GM12875 (cell line): ENCODE measurements around the gene LLGL2.
"Not testable (repeated sequence)": the region's sequence is repeated elsewhere in the genome, so short reads cannot be mapped to it uniquely, and the experiment has no call there.

Experiments used
- H3K4me3 ChIP-seq: one replicate; pipeline ENCODE4 v1.5.1; 2011; ENCODE audit warnings: low read depth, low read length, control low read depth
- TF ChIP-seq, protein P1 (sequence below): IDR thresholded peaks from 2 replicates; pipeline ENCODE4 v1.5.1; 2011; ENCODE audit warnings: low read depth, mild to moderate bottlenecking, control low read depth, inconsistent platforms, low read length, moderate library complexity, borderline replicate concordance; ENCODE audit not compliant: insufficient read depth

Gene LLGL2

DNA sequence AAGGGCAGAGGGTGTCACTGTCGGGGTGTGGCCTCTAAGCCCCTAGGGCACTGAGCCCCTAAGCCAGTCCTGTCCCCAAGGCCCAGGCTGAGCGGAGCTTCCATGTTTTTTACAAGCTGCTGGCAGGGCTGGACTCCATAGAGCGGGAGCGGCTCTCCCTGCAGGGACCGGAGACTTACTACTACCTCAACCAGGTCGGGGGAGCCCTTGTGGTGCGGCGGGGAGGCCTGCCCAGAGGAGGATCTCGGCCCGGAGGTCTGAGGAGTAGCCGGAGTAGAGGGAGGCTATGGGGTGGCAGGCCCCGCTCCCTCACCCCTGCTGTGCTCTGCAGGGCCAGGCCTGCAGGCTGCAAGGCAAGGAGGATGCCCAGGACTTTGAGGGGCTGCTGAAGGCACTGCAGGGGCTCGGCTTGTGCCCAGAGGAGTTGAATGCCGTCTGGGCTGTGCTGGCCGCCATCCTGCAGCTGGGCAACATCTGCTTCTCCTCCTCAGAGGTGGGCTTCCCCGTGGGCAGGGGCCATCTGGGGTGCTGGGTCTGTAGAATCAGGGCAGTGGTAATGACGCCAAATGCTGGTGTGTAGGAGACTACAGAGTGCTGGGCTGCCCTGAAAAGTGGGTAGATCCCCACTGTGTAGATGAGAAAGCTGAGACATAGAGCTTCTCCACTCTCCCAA is 67.0 kb downstream of the LLGL2 start:
- TF ChIP-seq, protein P1, sequence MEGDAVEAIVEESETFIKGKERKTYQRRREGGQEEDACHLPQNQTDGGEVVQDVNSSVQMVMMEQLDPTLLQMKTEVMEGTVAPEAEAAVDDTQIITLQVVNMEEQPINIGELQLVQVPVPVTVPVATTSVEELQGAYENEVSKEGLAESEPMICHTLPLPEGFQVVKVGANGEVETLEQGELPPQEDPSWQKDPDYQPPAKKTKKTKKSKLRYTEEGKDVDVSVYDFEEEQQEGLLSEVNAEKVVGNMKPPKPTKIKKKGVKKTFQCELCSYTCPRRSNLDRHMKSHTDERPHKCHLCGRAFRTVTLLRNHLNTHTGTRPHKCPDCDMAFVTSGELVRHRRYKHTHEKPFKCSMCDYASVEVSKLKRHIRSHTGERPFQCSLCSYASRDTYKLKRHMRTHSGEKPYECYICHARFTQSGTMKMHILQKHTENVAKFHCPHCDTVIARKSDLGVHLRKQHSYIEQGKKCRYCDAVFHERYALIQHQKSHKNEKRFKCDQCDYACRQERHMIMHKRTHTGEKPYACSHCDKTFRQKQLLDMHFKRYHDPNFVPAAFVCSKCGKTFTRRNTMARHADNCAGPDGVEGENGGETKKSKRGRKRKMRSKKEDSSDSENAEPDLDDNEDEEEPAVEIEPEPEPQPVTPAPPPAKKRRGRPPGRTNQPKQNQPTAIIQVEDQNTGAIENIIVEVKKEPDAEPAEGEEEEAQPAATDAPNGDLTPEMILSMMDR: no peak
- H3K4me3 ChIP-seq: no peak overlapping the region

DNA sequence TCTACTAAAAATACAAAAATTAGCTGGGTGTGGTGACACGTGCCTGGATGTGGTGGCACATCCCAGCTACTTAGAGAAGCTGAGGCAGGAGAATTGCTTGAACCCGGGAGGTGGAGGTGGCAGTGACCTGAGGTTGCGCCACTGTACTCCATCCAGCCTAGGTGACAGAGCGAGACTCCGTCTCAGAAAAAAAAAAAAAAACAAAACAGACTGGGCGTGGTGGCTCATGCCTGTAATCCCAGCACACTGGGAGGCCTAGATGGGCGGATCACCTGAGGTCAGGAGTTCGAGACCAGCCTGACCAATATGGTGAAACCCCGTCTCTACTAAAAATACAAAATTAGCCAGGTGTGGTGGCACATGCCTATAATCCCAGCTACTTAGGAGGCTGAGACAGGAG is 67.9 kb downstream of the LLGL2 start:
- not testable (repeated sequence) for H3K4me3 ChIP-seq

DNA sequence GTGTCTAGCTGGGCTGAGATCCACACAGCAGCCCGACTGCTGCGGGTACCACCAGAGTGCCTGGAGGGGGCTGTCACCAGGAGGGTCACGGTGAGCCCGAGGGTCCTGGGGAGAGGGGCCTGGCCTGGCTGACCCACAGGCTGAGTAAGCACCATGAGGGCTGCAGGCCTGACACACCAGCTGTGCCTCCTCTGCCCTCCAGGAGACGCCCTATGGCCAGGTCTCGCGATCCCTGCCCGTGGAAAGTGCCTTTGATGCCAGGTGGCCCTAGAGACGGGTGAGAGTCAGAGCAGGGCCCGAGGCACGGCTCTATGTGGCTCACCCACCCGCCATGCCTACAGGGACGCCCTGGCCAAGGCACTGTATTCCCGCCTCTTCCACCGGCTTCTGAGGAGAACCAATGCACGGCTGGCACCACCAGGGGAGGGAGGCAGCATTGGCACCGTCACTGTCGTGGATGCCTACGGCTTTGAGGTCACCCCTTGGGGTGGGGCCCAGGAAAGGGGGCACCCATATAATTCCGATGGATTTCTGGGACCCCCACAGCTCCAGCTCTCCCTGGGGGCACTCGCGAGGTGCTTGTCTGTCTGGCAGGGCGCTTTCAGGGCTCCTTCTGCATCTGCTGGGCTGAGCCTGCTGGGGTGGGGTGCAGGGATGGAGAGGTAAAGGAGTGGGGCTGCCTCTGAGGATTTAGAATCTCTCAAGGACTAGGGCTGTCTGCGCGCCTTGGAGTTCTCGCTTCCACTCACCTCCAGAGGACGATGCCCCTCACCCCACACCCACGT is 69.2 kb downstream of the LLGL2 start:
- TF ChIP-seq, protein P1: no peak
- no peak overlapping the region for H3K4me3 ChIP-seq

DNA sequence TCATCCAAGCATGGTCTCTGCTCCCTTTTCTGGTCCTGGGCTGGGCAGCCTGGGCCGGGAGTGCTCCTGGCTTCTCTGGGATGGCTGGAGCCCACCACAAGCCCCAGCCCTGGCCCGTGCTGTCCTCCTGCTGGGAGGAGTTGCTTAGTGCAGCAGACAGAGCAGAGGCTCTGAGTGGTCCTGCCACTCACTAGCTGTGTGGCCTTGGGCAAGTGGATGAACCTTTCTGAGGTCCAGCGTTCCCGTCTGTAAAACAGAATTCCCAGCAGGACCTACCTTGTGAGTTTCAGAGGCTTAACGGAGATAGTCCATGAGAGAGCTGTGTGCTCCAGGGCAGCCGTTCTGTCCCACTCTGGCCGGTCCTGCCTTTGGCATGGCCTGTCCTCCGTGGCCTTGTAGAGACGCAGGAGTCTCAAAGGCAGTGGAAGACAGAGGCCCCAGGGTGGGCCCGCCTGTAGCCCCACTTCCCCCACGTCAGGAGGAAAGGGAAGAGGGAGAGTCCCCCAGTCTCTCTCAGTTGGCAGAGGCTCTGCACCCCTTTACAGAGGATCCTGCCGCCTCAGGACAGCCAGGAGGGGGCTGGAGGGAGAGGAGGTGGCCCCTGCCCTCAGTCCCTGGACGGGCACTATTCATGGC is 69.9 kb downstream of the LLGL2 start:
- no peak overlapping the region for H3K4me3 ChIP-seq
- TF ChIP-seq, protein P1: no peak

DNA sequence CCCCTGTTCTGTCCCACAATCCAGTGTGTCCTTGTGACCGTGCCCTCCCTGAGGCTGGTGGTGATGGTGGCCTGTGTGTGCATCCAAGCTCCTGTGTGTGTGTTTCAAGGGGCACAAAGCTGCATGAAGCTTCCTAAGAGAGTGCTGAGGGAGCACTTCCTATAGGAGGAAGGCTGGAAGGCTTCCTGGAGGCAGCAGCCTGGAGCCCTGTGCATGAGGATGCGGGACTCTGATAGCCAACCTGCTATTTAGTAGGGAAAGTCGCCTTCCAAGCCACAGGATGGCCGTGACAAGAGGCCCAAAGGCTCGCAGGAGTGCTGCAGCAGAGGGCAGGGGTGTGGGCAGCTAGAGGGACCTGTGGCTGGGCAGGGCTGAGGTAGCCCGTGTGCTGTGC is 70.4 kb downstream of the LLGL2 start:
- TF ChIP-seq, protein P1: no peak
- H3K4me3 ChIP-seq: no peak overlapping the region

DNA sequence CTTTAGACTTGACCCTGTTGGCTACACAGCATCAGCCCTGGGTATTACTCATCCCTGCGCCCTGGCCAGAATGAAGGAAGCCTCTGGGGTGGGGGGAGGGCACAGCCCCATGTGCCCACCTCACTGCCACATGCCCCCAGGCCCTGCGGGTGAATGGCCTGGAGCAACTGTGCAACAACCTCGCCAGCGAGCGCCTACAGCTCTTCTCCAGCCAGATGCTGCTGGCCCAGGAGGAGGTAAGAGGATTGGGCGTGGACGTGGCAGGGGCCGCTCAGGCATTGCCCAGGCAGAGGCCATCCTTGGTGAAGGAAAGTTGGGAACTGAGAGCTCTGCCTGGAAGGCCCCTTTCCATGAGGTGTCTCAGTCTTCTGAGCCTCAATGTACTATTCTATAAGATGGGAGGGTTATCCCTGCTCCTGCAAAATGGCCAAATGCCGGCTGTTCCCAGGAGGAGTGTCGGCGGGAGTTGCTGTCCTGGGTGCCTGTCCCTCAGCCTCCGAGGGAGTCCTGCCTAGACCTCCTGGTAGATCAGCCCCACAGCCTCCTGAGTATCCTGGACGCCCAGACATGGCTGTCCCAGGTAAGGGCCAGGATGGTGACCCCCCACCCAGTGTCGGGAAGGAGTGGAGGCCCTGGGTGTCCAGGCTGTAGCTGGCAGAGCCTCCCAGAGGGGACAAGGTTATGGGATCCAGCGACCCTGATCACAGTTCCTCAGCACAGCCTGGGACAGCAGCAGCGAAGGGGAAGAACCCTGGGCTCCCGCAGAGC is 71.0 kb downstream of the LLGL2 start:
- TF ChIP-seq, protein P1: no peak
- H3K4me3 ChIP-seq: no peak overlapping the region
